ENCODE measurements around the gene MAP6.

MAP6 gene

DNA sequence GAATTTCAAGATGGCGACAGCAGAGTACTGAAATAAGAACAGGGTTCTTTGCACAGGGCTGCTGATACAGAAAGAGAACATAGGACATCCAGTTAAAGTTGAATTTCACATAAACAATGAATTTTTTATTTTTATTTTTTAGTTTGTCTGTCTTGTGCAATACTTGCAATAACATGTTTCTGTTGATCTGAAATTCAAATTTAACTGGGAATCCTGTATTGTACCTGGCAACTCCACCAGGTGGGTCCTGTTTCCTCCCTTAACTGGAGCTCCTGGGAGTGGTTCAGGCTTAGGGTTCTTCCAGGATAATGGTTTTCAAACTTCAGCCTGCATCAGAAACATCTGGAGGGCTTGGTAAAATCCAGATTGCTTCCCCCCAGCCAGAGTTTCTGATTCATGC is 121.7 kb downstream of the MAP6 start:
- in situ Hi-C loops (cut with HindIII; ENCODE audit: low pct_ligation_motif_present, low pct_unique_long_range_greater_than_20kb, low sequenced_read_pairs), result no loop called here
- DNase-seq, result no peak

DNA sequence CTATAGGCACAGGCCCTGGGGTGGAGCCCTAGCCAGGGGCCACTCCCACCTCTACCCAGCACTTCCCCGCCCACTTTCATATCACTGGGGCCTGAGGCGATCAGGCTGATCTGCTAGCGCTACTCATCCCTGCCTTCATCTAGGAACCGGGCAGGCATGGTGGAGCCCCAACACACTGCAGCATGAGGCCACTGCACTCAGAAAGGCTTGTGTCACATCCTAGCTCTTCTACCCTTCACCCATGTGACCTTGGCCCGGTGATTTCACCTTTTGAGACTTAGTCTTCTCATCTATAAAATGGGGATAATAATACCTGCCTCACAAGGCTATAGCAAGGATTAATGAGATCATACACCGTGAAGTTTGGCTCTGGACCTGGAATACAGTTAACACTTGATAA is 125.0 kb downstream of the MAP6 start:
- in situ Hi-C loops (cut with HindIII; ENCODE audit: low pct_ligation_motif_present, low pct_unique_long_range_greater_than_20kb, low sequenced_read_pairs), result no loop called here
- no peak for DNase-seq

DNA sequence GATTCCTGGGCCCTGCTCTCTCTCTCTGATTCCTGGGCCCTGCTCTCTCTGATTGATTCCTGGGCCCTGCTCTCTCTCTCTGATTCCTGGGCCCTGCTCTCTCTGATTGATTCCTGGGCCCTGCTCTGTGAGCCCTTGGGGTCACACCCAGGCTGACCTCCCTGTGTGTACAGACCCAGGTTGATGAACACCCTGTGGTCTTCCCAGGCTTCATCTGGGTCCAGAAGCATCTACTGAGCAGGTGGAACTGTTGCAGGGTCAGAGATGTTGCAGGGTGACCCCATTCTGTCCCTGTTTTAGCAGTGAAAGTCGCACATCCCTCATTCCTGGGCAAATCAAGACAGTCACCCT is 126.8 kb downstream of the MAP6 start:
- DNase-seq, result no peak
- in situ Hi-C loops (cut with HindIII; ENCODE audit: low pct_ligation_motif_present, low pct_unique_long_range_greater_than_20kb, low sequenced_read_pairs), result no loop called here

DNA sequence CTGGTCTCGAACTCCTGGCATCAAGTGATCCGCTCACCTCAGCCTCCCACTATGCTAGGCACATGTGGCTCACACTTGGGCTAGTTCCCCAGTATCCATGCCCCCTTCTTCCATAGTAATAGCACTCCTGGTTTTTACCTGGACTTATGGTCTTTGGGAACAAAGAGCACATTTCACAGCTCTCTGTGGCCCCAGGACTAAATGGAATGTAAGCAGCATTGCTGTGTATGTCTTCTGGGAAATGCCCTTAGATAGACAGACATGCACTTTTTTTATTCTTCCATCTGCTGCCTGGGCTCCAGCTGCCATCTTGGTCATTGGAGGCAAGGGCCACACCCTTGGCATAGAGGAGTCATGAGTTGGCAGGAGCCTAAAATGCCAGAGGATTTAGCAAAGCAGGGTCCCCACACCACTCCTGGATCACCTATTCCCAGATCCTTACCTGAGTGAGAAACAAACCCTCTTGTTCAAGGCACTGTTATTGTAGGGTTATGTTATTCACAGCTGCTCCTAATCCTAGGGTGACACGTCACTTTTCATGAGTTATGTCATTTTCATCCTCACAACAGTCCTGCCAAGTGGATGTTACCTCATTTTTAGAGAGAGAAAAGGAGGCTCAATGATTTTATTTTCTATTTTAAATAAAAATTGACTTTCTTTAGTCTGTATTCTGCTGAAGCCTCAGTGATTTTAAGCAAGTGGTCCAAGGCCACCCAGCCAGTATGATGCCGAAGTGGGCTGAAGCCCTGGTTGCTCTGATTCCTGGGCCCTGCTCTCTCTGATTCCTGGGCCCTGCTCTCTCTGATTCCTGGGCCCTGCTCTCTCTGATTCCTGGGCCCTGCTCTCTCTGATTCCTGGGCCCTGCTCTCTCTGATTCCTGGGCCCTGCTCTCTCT is 127.4 kb downstream of the MAP6 start:
- in situ Hi-C loops (cut with HindIII; ENCODE audit: low pct_ligation_motif_present, low pct_unique_long_range_greater_than_20kb, low sequenced_read_pairs), result no loop called here
- DNase-seq, result no peak

DNA sequence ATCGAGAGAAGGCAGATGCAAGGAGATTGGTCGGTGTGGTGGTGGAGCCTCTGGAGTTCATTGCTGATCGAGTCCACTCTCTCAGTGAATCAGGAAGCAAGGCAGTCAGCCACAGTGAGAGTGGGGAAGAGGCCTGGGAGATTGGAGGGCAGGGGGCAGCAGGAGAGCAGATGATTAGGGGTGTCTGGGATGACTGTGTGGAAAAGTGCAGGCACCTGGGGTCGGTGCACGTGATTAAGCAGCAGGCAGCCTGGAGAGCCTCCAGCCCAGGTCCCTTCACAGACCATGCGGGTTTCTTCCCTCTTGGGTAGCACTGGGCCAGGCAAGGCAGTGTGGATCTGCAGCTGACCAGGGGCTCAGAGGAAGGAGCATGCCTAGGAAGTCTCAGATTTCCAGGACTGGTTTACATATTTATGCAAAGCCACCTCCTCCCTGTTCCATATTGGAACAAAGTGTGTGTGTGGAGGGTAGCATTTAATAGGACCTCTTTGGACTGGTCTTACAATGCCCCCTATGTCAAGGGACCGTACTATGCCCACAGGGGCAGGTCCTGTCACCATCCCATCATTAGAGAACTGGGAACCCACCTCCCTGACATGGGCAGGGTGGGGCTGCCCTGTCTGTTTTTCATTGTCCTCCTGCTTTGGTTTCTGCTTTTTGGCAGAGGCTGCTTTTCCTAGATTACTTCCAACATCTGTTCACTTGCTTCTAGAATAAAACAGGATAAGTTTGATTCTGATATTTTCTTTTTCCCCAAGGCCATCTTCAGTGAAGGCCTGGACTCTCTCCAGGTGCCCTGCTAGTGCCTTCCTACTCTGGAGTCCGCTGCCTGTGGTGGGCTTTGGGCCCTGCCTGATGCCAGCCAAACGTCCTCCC is 129.1 kb downstream of the MAP6 start:
- in situ Hi-C loops (cut with HindIII; ENCODE audit: low pct_ligation_motif_present, low pct_unique_long_range_greater_than_20kb, low sequenced_read_pairs), result no loop called here
- DNase-seq, result no peak

DNA sequence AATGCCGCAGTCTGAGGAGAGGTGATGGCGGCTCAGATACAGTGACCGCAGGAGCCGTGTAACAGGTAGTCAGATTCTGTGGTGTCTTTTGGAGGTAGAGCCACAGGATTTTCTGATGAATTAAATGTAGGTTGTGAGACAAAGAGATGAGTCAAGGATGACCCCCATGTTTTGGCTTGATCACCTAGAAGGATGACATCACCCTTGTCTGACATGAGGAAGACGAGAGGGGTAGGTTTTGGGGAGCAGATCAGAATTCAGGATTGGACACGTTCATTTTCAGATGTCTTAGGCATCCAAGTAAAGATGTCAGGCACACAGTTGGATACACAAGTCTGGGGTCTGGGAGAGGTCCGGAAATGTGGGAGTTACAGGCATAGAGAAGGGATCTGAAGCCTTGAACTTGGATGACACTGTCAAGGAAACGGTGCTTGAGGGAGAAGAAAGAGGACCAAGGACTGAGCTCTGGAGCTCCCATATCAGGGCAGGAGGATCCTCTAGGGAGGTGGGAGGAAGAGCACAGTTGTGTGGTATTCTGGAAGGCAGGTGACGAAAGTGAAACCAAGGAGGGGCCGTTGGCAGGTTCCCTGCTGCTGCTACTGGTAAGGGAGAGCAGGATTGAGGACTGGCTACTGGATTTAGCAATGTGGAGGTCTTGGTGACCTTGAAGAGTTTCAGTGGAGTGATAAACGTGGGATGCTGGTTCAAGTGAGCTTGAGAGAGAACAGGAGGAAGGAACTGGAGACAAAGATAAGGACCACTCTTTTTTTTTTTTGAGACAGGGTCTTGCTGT is 130.5 kb downstream of the MAP6 start:
- in situ Hi-C loops (cut with HindIII; ENCODE audit: low pct_ligation_motif_present, low pct_unique_long_range_greater_than_20kb, low sequenced_read_pairs), result no loop called here
- no peak for DNase-seq

DNA sequence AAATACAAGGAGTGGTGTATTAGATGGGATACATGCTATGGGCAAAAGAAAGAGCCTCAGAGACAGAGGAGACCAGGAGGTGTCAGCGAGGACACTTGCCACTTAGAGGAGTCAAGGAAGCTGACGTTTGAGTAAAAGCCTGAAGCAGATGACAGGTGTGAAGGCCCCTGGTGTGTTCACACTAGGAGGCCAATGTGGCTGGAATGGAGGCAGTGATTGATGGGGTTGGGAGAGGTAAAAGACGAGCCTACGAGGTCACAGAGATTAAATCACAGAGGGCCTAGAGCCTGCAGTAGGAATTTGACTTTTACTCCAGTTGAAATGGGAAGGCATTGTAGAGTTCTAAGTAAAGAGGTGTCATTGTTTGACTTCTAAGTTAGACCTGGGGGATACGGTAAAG is 131.1 kb downstream of the MAP6 start:
- no peak for DNase-seq
- in situ Hi-C loops (cut with HindIII; ENCODE audit: low pct_ligation_motif_present, low pct_unique_long_range_greater_than_20kb, low sequenced_read_pairs), result no loop called here

Data from ACHN (cell line).